ENCODE measurements around the gene HADHA. TPM values are rescaled to one million over a fixed set of nuclear protein-coding genes. Genes with fewer than 3 reads are reported as not detected.

Gene HADHA
- total RNA-seq, 1 donor: 111 TPM

- no peak for DNase-seq (ENCODE audit: low read depth in 2 of 3, low spot score in 2 of 3)
Observed at GRCh38 chr2:26245810-26246209, 1.4 kb upstream of the HADHA start.

DNA sequence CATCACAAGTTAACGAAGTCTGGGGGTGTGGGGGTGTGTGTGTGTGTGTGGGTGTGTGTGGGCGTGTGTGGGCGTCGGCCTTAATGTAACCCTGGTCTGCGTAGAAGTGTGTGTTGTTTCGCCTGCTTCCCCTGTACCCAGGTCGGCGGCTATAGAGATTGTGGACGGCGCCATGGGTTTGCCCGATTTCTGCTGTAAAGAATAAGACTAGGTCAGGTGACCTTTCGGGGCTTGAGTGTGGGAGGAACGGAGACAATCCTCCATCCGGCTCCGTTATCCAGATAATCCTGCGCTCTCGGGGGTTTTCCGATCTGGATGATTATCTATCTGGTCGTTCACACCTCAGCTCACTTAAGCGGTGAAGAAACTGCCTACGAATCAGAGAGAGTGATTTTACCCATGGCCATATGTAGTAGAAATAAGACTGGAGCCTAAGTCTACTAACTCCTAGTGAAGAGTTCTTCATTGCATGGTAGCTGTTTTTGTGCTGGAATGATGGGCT lies 850 bp upstream of the HADHA start:
- DNase-seq (ENCODE audit: low read depth in 2 of 3, low spot score in 2 of 3): peak; percentile 7 to 62 (median 47)

- DNase-seq (ENCODE audit: low read depth in 2 of 3, low spot score in 2 of 3): peak; percentile 11 to 48 (median 27)
Observed at GRCh38 chr2:26243470-26244308, 743 bp downstream of the HADHA start.

GRCh38 chr2:26241928-26242436 lies 2.5 kb downstream of the HADHA start:
- no peak for DNase-seq (ENCODE audit: low read depth in 2 of 3, low spot score in 2 of 3)

DNA sequence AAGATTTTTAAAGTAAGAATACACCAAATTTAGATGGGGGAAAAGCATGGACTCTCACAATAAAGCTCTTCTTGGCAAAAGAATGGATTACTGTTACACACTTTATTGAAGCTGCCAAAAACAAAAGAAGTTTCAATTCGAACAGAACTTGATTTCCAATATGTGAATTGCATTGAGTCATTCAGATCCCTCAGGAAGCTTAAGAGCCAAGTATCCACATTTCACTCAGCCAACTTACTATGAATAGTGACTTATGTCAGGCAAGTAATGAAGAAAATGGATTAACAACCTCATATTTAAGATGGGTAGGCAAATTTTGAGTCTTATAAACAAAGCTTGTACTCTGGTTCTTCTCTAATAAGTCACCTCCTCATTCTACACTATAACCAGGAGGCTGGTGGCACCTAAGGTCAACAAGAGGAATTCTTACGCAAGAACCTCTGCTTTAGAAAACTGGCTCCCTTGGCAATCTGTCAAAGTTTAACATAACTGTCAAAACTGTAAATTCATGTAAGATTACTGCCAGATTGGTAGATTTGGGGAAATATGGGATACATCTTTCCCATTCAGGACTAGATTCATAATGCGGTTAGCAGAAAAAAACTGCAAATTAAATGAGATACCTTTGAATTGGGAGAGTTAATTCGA lies 6.0 kb downstream of the HADHA start:
- DNase-seq (ENCODE audit: low read depth in 2 of 3, low spot score in 2 of 3): no peak

- no peak for DNase-seq (ENCODE audit: low read depth in 2 of 3, low spot score in 2 of 3)
Observed at GRCh38 chr2:26237868-26238267, 6.6 kb downstream of the HADHA start.

DNA sequence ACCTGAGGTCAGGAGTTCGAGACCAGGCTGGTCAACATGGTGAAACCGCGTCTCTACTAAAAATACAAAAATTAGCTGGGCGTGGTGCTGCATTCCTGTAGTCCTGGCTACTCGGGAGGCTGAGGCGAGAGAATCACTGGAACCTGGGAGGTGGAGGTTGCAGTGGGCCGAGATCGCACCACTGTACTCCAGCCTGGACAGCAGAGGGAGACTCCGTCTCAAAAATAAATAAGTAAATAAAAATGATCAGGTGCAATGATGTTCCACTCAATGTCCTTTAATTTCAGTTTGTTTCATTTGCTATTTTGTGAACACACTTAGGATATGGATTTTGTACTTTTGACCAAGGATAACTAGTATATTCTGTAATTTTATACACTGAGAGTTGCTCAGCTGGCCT lies 9.3 kb downstream of the HADHA start:
- peak in 1 of 3 donors; percentile 37 for DNase-seq (ENCODE audit: low read depth in 2 of 3, low spot score in 2 of 3)

- no peak for DNase-seq (ENCODE audit: low read depth in 2 of 3, low spot score in 2 of 3)
Observed at GRCh38 chr2:26230806-26231205, 13.6 kb downstream of the HADHA start.

GRCh38 chr2:26229595-26229994 lies 14.8 kb downstream of the HADHA start:
- DNase-seq (ENCODE audit: low read depth in 2 of 3, low spot score in 2 of 3): no peak

DNA sequence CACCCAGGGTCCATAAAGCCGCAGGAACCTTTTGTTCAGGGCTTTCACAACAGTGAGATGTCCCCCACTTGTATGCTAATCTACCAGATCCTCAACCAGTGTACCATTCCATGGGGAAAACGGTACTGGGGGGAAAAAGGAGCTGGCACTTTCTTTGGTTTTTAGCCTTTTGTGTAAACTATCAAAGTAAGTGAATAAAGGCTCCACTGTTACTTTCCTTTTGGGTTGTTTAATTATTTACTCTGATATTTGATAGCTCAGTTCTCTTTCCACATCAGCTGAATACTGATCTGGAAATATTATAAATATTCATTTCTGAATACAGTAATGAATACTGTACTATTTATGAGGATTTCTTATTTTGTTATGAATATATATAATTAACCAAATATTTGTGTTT lies 20.3 kb downstream of the HADHA start:
- DNase-seq (ENCODE audit: low read depth in 2 of 3, low spot score in 2 of 3): no peak

- DNase-seq (ENCODE audit: low read depth in 2 of 3, low spot score in 2 of 3): no peak
Observed at GRCh38 chr2:26223018-26223417, 21.4 kb downstream of the HADHA start.

- peak in 1 of 3 donors; percentile 27 for DNase-seq (ENCODE audit: low read depth in 2 of 3, low spot score in 2 of 3)
Observed at GRCh38 chr2:26217720-26218119, 26.7 kb downstream of the HADHA start.

DNA sequence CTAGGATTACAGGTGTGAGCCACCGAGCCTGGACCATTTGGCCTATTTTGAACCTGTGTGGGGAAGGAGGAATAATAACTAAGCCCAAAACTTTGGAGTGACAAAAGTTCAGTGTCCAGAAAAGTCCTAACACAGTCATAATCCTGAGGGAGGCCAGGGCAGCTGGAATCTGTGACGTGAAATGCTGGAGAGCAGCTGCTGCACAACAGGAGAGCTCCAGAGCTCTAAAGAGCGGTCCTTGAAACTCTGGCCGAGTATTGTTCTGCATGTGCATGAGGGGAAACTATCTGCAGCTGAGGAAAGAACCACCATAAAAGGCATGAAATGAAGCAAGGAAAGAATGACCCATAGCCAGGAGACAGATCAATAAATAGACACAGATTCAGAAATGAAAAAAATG lies 27.8 kb downstream of the HADHA start:
- DNase-seq (ENCODE audit: low read depth in 2 of 3, low spot score in 2 of 3): no peak

GRCh38 chr2:26215833-26216232 lies 28.6 kb downstream of the HADHA start:
- DNase-seq (ENCODE audit: low read depth in 2 of 3, low spot score in 2 of 3): no peak

- DNase-seq (ENCODE audit: low read depth in 2 of 3, low spot score in 2 of 3): no peak
Observed at GRCh38 chr2:26214759-26215158, 29.7 kb downstream of the HADHA start.

GRCh38 chr2:26212011-26212410 lies 32.4 kb downstream of the HADHA start:
- no peak for DNase-seq (ENCODE audit: low read depth in 2 of 3, low spot score in 2 of 3)

DNA sequence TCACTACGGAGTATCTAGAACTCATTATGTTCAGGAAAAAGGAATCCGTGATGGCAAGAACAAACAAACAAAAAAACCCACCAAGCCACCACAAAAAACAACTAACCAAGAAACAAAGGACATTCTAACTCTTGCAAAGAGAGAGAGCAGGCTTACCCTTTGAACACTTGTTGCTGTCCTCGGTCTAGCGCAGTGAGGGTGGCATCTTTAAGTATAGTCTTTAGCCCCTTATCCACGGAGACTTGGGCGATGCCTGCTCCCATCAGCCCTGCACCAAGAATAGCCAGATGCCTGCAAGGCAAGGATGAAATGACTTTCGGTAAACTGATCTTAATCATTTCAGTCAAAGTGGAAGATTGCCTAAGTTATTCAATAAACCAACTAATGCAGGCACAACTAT lies 40.5 kb downstream of the HADHA start:
- no peak for DNase-seq (ENCODE audit: low read depth in 2 of 3, low spot score in 2 of 3)

DNA sequence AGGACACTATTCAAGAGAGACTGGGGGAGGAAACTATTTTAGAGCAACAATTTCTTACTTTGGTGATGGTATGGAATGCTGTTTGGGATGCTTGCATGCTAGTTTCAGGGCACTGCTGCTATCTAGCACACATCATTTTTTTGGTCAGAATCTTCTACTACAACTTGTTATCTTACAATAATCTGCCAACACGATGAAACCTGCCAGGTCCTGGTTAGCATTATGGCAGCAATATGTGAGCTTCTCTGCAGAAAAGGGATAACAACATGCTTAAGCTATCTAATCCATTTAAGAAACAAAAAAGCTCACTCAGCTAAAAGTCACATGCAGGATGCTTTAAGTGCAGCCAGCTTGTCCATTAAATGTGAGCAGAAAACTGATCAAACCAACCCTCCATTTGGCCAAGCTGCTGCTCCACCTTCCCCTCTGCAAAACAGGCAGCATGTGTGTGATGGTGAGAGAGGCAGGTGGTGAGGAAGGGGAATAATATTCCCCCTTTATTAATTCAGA lies 41.4 kb downstream of the HADHA start:
- DNase-seq (ENCODE audit: low read depth in 2 of 3, low spot score in 2 of 3): no peak

DNA sequence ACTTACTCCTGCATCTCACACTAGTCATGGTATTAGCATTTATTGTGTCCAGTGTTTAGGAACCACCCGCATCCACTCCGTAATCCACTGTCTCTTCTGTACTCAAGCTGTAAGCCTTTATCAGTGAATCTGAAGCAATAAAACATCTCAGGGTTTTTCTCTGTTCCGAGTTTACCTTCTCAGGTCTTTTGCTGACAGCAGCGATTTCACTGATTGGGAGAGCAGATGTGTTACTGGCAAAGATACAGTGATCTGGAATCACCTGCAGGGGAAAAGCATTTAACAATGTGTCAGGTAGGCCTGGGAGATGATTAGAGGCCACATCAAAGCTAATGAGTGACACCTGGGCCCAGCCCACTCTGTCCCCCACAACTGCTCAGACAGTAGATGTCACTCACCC lies 46.9 kb downstream of the HADHA start:
- DNase-seq (ENCODE audit: low read depth in 2 of 3, low spot score in 2 of 3): no peak

- DNase-seq (ENCODE audit: low read depth in 2 of 3, low spot score in 2 of 3): peak in 1 of 3 donors; percentile 39
Observed at GRCh38 chr2:26196683-26197418, 47.6 kb downstream of the HADHA start.
